B cell (primary cell): ENCODE measurements around the gene PAFAH2. TPM values are rescaled to one million over a fixed set of nuclear protein-coding genes. Genes with fewer than 3 reads are reported as not detected.

Source experiments
- ATAC-seq: fragments of 200-7000 bp; cut with Tn5 transposase; one replicate; pipeline ENCODE4 v1.10.0; 2021; ENCODE audit warnings: low read depth, mild to moderate bottlenecking, moderate number of reproducible peaks, moderate library complexity
- CTCF ChIA-PET: fragments of 350-600 bp; sonication (Branson Sonifier 250); formaldehyde crosslinking; loops from one replicate; lab custom pipeline; 2021; ENCODE audit warnings: antibody characterized with exemption, inconsistent platforms; lab: Charles Lee
- POLR2A ChIA-PET: fragments of 350-600 bp; sonication (Branson Sonifier 250); formaldehyde crosslinking; loops from one replicate; lab custom pipeline; 2021; ENCODE audit warnings: antibody characterized with exemption; lab: Charles Lee
- DNase-seq: peaks from one replicate; pipeline ENCODE4 v3.0.0; 2013
- H2AFZ ChIP-seq: 2 replicates; pipeline ENCODE4 v1.6.1; 2012; ENCODE audit warnings: mild to moderate bottlenecking, low read depth, low read length; ENCODE audit not compliant: insufficient read depth, poor library complexity, severe bottlenecking
- H3K27ac ChIP-seq, 2 donors: 1 replicate in 1 of 2; 2 replicates in 1 of 2; pipeline ENCODE4 v1.5.1; 2012 to 2013; ENCODE audit warnings: low read length in 2 of 2, mild to moderate bottlenecking in 2 of 2, moderate library complexity in 1 of 2
- H3K27me3 ChIP-seq, 4 experiments: fragments of 200-600 bp in 1 of 4; sonication (generic) in 1 of 4; replicated peaks in 1 of 4; 1 replicate in 2 of 4; 2 replicates in 2 of 4; pipeline versions ENCODE4 v1.6.1 to v1.7.0; 2013 to 2016; ENCODE audit warnings: low read length in 3 of 4, mild to moderate bottlenecking in 2 of 4, mixed read lengths in 1 of 4, moderate library complexity in 1 of 4; ENCODE audit not compliant: insufficient read depth in 4 of 4, control insufficient read depth in 3 of 4; ENCODE audit errors: control extremely low read depth in 1 of 4
- H3K36me3 ChIP-seq, 2 experiments: replicated peaks in 1 of 2; 1 replicate in 1 of 2; 2 replicates in 1 of 2; pipeline versions ENCODE4 v1.6.1 to v1.7.1; 2013; ENCODE audit warnings: low read length in 1 of 2; ENCODE audit not compliant: insufficient read depth in 2 of 2, control insufficient read depth in 1 of 2; ENCODE audit errors: control extremely low read depth in 1 of 2, extremely low read depth in 1 of 2
- H3K4me1 ChIP-seq, 2 donors: fragments of 200-600 bp in 1 of 2; sonication (generic) in 1 of 2; 1 replicate in 1 of 2; 2 replicates in 1 of 2; pipeline versions ENCODE4 v1.5.1 to v1.6.1; 2013 to 2017; ENCODE audit warnings: low read length in 2 of 2; ENCODE audit not compliant: control insufficient read depth in 2 of 2, insufficient read depth in 2 of 2
- H3K4me2 ChIP-seq: replicated peaks from 2 replicates; pipeline ENCODE3; 2012; ENCODE audit warnings: mild to moderate bottlenecking, low read depth, low read length; ENCODE audit not compliant: poor library complexity, severe bottlenecking
- H3K4me3 ChIP-seq, 5 experiments: fragments of 200-600 bp in 1 of 5; sonication (generic) in 1 of 5; 1 replicate in 3 of 5; 2 replicates in 2 of 5; pipeline versions ENCODE4 v1.5.1 to v1.7.0; 2011 to 2016; ENCODE audit warnings: low read length in 4 of 5, mild to moderate bottlenecking in 4 of 5, low read depth in 2 of 5, control low read depth in 1 of 5, moderate library complexity in 1 of 5; ENCODE audit not compliant: insufficient read depth in 1 of 5; ENCODE audit errors: control extremely low read depth in 1 of 5, extremely low read depth in 1 of 5
- H3K79me2 ChIP-seq: fragments of 200-600 bp; sonication (generic); one replicate; pipeline ENCODE4 v1.6.0; 2016; ENCODE audit warnings: low read length; ENCODE audit not compliant: control insufficient read depth, insufficient read depth
- H3K9ac ChIP-seq: fragments of 200-600 bp; sonication (generic); 2 replicates; pipeline ENCODE4 v1.6.1; 2017; ENCODE audit warnings: mild to moderate bottlenecking, low read length, moderate library complexity
- H3K9me3 ChIP-seq, 3 donors: one replicate each; pipeline versions ENCODE4 v1.6.1 to v1.7.1; 2013; ENCODE audit warnings: low read length in 2 of 3; ENCODE audit not compliant: control insufficient read depth in 2 of 3, insufficient read depth in 1 of 3; ENCODE audit errors: control extremely low read depth in 1 of 3
- H4K20me1 ChIP-seq: 2 replicates; pipeline ENCODE4 v1.6.0; 2012; ENCODE audit warnings: mild to moderate bottlenecking, low read length; ENCODE audit not compliant: insufficient read depth, control insufficient read depth, poor library complexity, severe bottlenecking
- H3K27ac Mint-ChIP-seq: one replicate; pipeline ENCODE4 v1.8.0; 2021; ENCODE audit warnings: mixed read lengths
- H3K27me3 Mint-ChIP-seq: one replicate; pipeline ENCODE4 v1.8.0; 2021; ENCODE audit warnings: mixed read lengths
- H3K4me1 Mint-ChIP-seq: one replicate; pipeline ENCODE4 v1.8.0; 2021; ENCODE audit warnings: mixed read lengths
- H3K4me3 Mint-ChIP-seq: one replicate; pipeline ENCODE4 v1.8.0; 2021; ENCODE audit warnings: mixed read lengths
- H3K9me3 Mint-ChIP-seq: one replicate; pipeline ENCODE4 v1.8.0; 2022; ENCODE audit warnings: mixed read lengths; ENCODE audit not compliant: insufficient read depth
- CTCF ChIP-seq: fragments of 200-600 bp; IDR thresholded peaks from one replicate; pipeline ENCODE4 v1.8.0; 2022; ENCODE audit warnings: antibody characterized with exemption, mild to moderate bottlenecking
- EZH2 ChIP-seq: IDR thresholded peaks from 2 replicates; pipeline ENCODE4 v1.6.1; 2012; ENCODE audit warnings: borderline replicate concordance, low read depth, mild to moderate bottlenecking, moderate library complexity, low read length; ENCODE audit not compliant: insufficient read depth, poor library complexity, severe bottlenecking
- WGBS: methylation state at CpG from one replicate; pipeline ENCODE4 v1.1.5; 2013; ENCODE audit warnings: missing lambda C conversion rate; ENCODE audit not compliant: insufficient coverage; 5-methylcytosine and 5-hydroxymethylcytosine counted together
- intact Hi-C: fragments of 100-400 bp; cut with micrococcal nuclease; formaldehyde crosslinking; loops from one replicate; pipeline ENCODE4 v1.10.0; 2022
- polyA plus RNA-seq: library from polyadenylated mRNA; depleted of rRNA; stranded (reverse); fragments of >200 nt; gene quantifications from 2 replicates; pipeline ENCODE4 v1.2.3, GENCODE V29; 2012
- total RNA-seq, 2 donors: library from RNA; stranded (reverse); fragments of 120-200 nt in 1 of 2; gene quantifications; 1 replicate in 1 of 2; 2 replicates in 1 of 2; pipeline versions ENCODE4 v1.2.3 to v1.2.4, GENCODE V29; 2013 to 2022

The PAFAH2 gene
- total and polyA plus RNA-seq, 2 donors (not counting 1 experiment from before 2014, with no cell fraction given): 5.1 to 8.8 TPM

DNA sequence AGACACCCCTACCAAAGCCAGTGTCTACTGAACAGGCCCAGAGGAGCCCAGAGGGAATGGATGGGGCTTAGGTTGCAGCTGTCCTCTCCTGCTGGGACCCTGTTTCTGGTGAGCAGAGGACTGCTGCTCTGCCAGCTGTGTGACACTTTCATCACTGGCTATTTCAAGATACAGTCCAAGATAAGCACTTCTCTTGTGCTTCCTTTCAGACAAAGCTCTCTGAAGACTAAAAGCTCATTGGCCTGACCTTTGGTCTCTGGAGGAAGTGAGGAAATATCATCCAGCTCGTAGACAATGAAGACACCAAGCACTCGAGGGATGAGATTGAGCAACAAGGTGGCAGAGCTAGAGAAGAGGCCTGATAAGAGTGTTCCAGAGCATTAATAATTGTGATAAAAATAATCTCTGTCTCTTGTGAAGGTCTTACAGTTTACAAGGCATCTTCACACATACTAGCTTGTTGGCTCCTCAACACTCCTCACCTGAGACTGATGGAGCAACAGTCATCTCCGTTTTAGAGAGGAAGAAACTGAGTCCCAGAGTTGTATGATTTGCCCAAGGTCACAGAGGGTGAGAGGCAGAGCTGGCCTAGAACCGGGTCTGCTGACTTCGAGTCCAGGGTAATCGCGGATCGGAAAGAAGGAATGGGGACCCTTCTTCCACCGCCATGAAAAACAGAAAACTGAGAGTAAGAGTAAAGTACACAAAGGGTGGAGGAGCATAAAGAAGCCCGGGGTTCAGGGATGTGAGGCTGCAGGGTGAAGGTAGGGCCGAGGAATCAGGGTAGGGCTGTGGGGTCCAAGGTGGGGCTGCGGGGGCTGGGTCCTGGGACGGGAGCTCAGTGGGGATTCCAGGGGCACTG, 666 bp downstream of the PAFAH2 start:
- TF ChIP-seq EZH2 (no peak), CTCF (no peak)
- POLR2A ChIA-PET: interaction anchor here (1.8 kb wide), 1 partner anchor 102 kb away, joined by 10 read pairs; no protein-coding TSS in a partner anchor
- peaks cover 21% of the 10 kb centered on the region for H3K4me1 Mint-ChIP-seq
- H3K27me3 Mint-ChIP-seq: no peaks in the 10 kb centered on the region
- peaks cover 28% of the 10 kb centered on the region for H3K79me2 ChIP-seq
- peak overlapping the region; percentile 77 to 91 for H3K27ac ChIP-seq
- CTCF ChIA-PET: interaction anchor here (0.6 to 9.9 kb wide), 15 partner anchors 8 to 548 kb away, joined by 3 to 210 read pairs (median 5); partner anchors contain the start of genes PAQR7 and STMN1
- H4K20me1 ChIP-seq: no peaks in the 10 kb centered on the region
- H3K4me3 ChIP-seq: peak overlapping the region; percentile 65 to 90 (median 83)
- peak overlapping the region; percentile 93 for H3K27ac Mint-ChIP-seq
- 3% methylated on average over 10 of the region's 13 CpGs for WGBS
- H3K9ac ChIP-seq: peak overlapping the region; percentile 91
- H3K27me3 ChIP-seq: no peaks in the 10 kb centered on the region
- ATAC-seq (no peak), DNase-seq (no peak)
- peak overlapping the region; percentile 95 for H3K4me3 Mint-ChIP-seq
- H3K4me1 ChIP-seq: peaks cover 13 to 17% of the 10 kb centered on the region in 2 donors
- no peaks in the 10 kb centered on the region for H3K9me3 ChIP-seq
- intact Hi-C loops: no loop called here
- H3K4me2 ChIP-seq: peak overlapping the region; percentile 93
- H3K9me3 Mint-ChIP-seq: no peaks in the 10 kb centered on the region
- H2AFZ ChIP-seq: peak overlapping the region; percentile 98
- no peaks in the 10 kb centered on the region for H3K36me3 ChIP-seq
